ENCODE results near the gene ATAD3B. TPM values are rescaled to one million over a fixed set of nuclear protein-coding genes. Genes with fewer than 3 reads are reported as not detected.
"Not testable (repeated sequence)": the region's sequence is repeated elsewhere in the genome, so short reads cannot be mapped to it uniquely, and the experiment has no call there.

The ATAD3B gene
- total RNA-seq, 1 donor from 2014 or later: 63.0 TPM

- not testable (repeated sequence) for H3K9me3 Mint-ChIP-seq (ENCODE audit: unreplicated experiment); H3K4me3 ChIP-seq (ENCODE audit: insufficient read depth, low read depth, low read length); H3K4me2 ChIP-seq (ENCODE audit: low read length); H3K9me3 ChIP-seq (ENCODE audit: insufficient read depth, low read depth, low read length); DNase-seq (ENCODE audit: low read depth); H3K27ac ChIP-seq (ENCODE audit: low read depth, low read length); FAIRE-seq; H3K36me3 ChIP-seq (ENCODE audit: insufficient read depth, low read length); H2AFZ ChIP-seq (ENCODE audit: low read depth, low read length); H3K4me3 Mint-ChIP-seq (ENCODE audit: unreplicated experiment); H3K4me1 Mint-ChIP-seq (ENCODE audit: low read depth, unreplicated experiment); H3K27me3 Mint-ChIP-seq (ENCODE audit: low read depth, unreplicated experiment); H3K27ac Mint-ChIP-seq (ENCODE audit: unreplicated experiment); H3K4me1 ChIP-seq (ENCODE audit: insufficient read depth, low read length); H3K27me3 ChIP-seq (ENCODE audit: insufficient read depth, low read length); H3K9ac ChIP-seq (ENCODE audit: low read length)
- peaks cover 25% of the 10 kb centered on the region for H3K79me2 ChIP-seq (ENCODE audit: insufficient read depth, low read length)
- H4K20me1 ChIP-seq (ENCODE audit: insufficient read depth, low read length): peaks cover 34% of the 10 kb centered on the region
- peaks cover 13% of the 10 kb centered on the region for H3K36me3 Mint-ChIP-seq (ENCODE audit: low read depth, unreplicated experiment)
Measured at GRCh38 chr1:1481811-1482210, 10.2 kb downstream of the ATAD3B start.

DNA sequence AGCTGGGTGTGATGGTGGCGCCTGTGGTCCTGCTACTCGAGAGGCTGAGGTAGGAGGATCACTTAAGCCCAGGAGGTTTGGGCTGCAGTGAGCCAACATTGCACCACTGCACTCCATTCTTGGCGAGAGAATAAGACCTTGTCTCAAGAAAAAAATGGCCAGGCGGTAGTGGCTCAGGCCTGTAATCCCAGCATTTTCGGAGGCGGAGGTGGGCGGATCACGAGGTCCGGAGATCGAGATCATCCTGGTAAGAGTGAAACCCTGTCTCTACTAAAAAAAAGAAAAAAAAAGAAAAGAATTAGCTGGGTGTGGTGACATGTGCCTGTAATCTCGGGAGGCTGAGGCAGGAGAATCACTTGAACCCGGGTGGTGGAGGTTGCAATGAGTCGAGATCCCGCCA, 11.3 kb downstream of the ATAD3B start:
- H3K4me3 Mint-ChIP-seq (ENCODE audit: unreplicated experiment): no peak overlapping the region
- H3K4me1 Mint-ChIP-seq (ENCODE audit: low read depth, unreplicated experiment): no peaks in the 10 kb centered on the region
- TF ChIP-seq EZH2 (IDR thresholded peaks at IDR 0.05; ENCODE audit: insufficient read depth, low read length) (no peak), CTCF (IDR thresholded peaks at IDR 0.05; ENCODE audit: insufficient read depth, low read depth, low read length) (no peak)

DNA sequence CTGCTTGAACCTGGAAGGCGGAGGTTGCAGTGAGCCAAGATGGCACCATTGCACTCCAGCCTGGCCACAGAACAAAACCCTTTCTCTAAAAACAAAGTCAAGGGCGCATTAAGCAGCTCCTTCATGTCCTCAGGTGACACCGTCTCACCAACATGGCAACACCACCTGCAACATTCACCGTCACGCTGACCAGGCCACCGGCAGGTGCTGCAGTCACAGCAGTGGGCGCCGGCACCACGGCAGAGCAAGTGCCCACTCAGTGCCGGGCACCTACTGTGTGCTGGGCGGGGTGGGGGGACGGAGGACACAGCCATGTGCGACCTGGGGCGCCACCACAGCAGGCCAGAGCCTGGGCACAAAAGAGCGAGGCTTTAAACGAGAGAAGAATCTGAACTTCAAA, 12.1 kb downstream of the ATAD3B start:
- H3K27ac ChIP-seq (ENCODE audit: low read depth, low read length): no peak overlapping the region
- no peaks in the 10 kb centered on the region for H3K9me3 ChIP-seq (ENCODE audit: insufficient read depth, low read depth, low read length)
- no peak overlapping the region for H3K4me2 ChIP-seq (ENCODE audit: low read length)
- FAIRE-seq (no peak), DNase-seq (ENCODE audit: low read depth) (no peak)
- H2AFZ ChIP-seq (ENCODE audit: low read depth, low read length): no peak overlapping the region
- no peak overlapping the region for H3K9ac ChIP-seq (ENCODE audit: low read length)
- no peaks in the 10 kb centered on the region for H3K4me1 ChIP-seq (ENCODE audit: insufficient read depth, low read length)
- Mint-ChIP-seq H3K27ac (ENCODE audit: unreplicated experiment) (no peak overlapping the region), H3K9me3 (ENCODE audit: unreplicated experiment) (no peaks in the 10 kb centered on the region), H3K4me1 (ENCODE audit: low read depth, unreplicated experiment) (no peaks in the 10 kb centered on the region), H3K4me3 (ENCODE audit: unreplicated experiment) (no peak overlapping the region), H3K36me3 (ENCODE audit: low read depth, unreplicated experiment) (peaks cover 13% of the 10 kb centered on the region), H3K27me3 (ENCODE audit: low read depth, unreplicated experiment) (no peaks in the 10 kb centered on the region)
- peaks cover 9% of the 10 kb centered on the region for H3K79me2 ChIP-seq (ENCODE audit: insufficient read depth, low read length)
- no peak overlapping the region for H3K4me3 ChIP-seq (ENCODE audit: insufficient read depth, low read depth, low read length)
- H4K20me1 ChIP-seq (ENCODE audit: insufficient read depth, low read length): peaks cover 25% of the 10 kb centered on the region
- H3K36me3 ChIP-seq (ENCODE audit: insufficient read depth, low read length): peaks cover 13% of the 10 kb centered on the region
- no peak for TF ChIP-seq CTCF (IDR thresholded peaks at IDR 0.05; ENCODE audit: insufficient read depth, low read depth, low read length)
- TF ChIP-seq EZH2 (IDR thresholded peaks at IDR 0.05; ENCODE audit: insufficient read depth, low read length): no peak
- no peaks in the 10 kb centered on the region for H3K27me3 ChIP-seq (ENCODE audit: insufficient read depth, low read length)

More for the DNA sequence above, 11.3 kb downstream of the ATAD3B start:
- Mint-ChIP-seq H3K27me3 (ENCODE audit: low read depth, unreplicated experiment) (no peaks in the 10 kb centered on the region), H3K9me3 (ENCODE audit: unreplicated experiment) (no peaks in the 10 kb centered on the region), H3K27ac (ENCODE audit: unreplicated experiment) (no peak overlapping the region), H3K36me3 (ENCODE audit: low read depth, unreplicated experiment) (peaks cover 13% of the 10 kb centered on the region)
- Histone ChIP-seq H3K27me3 (ENCODE audit: insufficient read depth, low read length) (no peaks in the 10 kb centered on the region), H3K9ac (ENCODE audit: low read length) (no peak overlapping the region), H3K36me3 (ENCODE audit: insufficient read depth, low read length) (peaks cover 9% of the 10 kb centered on the region), H3K79me2 (ENCODE audit: insufficient read depth, low read length) (peaks cover 15% of the 10 kb centered on the region), H2AFZ (ENCODE audit: low read depth, low read length) (no peak overlapping the region), H3K4me1 (ENCODE audit: insufficient read depth, low read length) (no peaks in the 10 kb centered on the region), H3K4me2 (ENCODE audit: low read length) (no peak overlapping the region), H3K4me3 (ENCODE audit: insufficient read depth, low read depth, low read length) (no peak overlapping the region), H3K27ac (ENCODE audit: low read depth, low read length) (no peak overlapping the region), H3K9me3 (ENCODE audit: insufficient read depth, low read depth, low read length) (no peaks in the 10 kb centered on the region), H4K20me1 (ENCODE audit: insufficient read depth, low read length) (peaks cover 29% of the 10 kb centered on the region)
- no peak for FAIRE-seq
- no peak for DNase-seq (ENCODE audit: low read depth)

- peaks cover 14% of the 10 kb centered on the region for H3K36me3 ChIP-seq (ENCODE audit: insufficient read depth, low read length)
- not testable (repeated sequence) for DNase-seq (ENCODE audit: low read depth); H3K36me3 Mint-ChIP-seq (ENCODE audit: low read depth, unreplicated experiment)
Measured at GRCh38 chr1:1484976-1485750, 13.6 kb downstream of the ATAD3B start.

More at GRCh38 chr1:1484976-1485750, 13.6 kb downstream of the ATAD3B start:
- H3K4me1 Mint-ChIP-seq (ENCODE audit: low read depth, unreplicated experiment); H3K27me3 Mint-ChIP-seq (ENCODE audit: low read depth, unreplicated experiment); H3K4me3 ChIP-seq (ENCODE audit: insufficient read depth, low read depth, low read length); H3K4me1 ChIP-seq (ENCODE audit: insufficient read depth, low read length); H3K4me3 Mint-ChIP-seq (ENCODE audit: unreplicated experiment); H3K79me2 ChIP-seq (ENCODE audit: insufficient read depth, low read length); H3K27ac Mint-ChIP-seq (ENCODE audit: unreplicated experiment); H3K9ac ChIP-seq (ENCODE audit: low read length); FAIRE-seq; H3K4me2 ChIP-seq (ENCODE audit: low read length); H3K9me3 Mint-ChIP-seq (ENCODE audit: unreplicated experiment); H3K27ac ChIP-seq (ENCODE audit: low read depth, low read length); H3K27me3 ChIP-seq (ENCODE audit: insufficient read depth, low read length); H3K9me3 ChIP-seq (ENCODE audit: insufficient read depth, low read depth, low read length); H2AFZ ChIP-seq (ENCODE audit: low read depth, low read length): not testable (repeated sequence)
- H4K20me1 ChIP-seq (ENCODE audit: insufficient read depth, low read length): peaks cover 20% of the 10 kb centered on the region
